ENCODE measurements around the gene TCF25.

Gene TCF25

DNA sequence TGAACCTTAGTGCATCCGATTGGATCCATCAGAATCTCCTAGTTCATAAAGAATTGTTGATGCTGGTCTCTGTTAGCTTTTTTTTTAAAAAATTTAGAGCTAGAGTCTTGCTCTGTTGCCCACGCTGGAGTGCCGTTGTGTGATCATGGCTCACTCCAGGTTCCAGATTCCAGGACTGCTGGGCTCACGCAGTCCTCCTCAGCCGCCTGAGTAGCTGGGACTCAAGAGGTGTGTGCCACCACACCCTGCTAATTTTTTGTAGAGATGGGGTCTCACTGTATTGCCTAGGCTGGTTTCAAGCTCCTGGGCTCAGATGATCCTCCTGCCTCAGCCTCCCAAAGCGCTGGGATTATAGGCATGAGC is 8.0 kb downstream of the TCF25 start:
- no peak for DNase-seq

DNA sequence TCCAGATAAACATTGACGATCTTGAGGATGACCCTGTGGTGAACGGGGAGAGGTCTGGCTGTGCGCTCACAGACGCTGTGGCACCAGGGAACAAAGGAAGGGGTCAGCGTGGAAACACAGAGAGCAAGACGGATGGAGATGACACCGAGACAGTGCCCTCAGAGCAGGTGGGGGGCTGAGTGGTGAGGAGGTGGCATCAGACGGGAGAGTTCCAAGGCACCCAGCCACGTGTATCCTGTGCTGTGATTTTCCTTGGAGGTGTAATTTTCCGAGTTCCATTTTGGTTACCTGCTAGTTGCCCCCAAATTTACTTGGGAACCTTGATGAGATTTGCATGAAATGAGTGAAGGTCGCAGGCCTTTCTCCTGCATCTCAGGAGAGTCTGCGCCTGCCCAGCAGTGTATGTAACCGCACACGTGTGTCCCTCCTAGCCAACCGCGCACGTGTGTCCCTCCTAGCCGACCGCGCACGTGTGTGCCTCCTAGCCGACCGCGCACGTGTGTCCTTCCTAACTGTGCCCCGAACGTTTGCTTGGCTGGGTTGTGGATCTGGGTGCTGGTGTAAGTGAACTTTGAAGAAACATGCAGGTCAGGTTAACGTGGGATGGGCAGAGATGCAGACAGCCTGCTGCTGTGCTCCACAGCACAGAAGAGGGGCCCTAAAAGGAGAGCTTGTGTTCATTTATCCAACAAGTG is 10.1 kb downstream of the TCF25 start:
- no peak for DNase-seq

- DNase-seq = no peak
Observed at GRCh38 chr16:89884041-89884421, 10.6 kb downstream of the TCF25 start.

GRCh38 chr16:89887243-89887642 is 13.9 kb downstream of the TCF25 start:
- DNase-seq = no peak

DNA sequence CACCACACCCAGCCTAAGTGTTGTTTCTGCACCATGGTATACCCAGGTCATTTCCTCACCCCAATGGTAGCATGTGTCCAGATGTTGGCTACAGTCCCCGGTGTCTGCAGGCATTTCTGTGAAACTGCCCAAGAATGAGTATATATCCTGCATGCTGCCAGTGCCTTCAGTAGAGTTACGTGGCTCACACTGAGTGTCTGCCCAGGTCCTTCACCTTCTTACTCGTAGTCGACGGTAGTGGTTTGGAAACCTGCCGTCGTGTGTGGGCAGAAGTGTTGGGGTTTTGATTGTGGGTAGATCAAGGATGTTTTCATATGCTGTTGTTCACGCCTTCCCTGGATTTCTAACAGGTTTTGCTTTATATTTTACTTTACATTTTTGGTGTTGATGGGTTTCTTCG is 16.8 kb downstream of the TCF25 start:
- DNase-seq = no peak

- DNase-seq = no peak
Observed at GRCh38 chr16:89890886-89891657, 17.7 kb downstream of the TCF25 start.

DNA sequence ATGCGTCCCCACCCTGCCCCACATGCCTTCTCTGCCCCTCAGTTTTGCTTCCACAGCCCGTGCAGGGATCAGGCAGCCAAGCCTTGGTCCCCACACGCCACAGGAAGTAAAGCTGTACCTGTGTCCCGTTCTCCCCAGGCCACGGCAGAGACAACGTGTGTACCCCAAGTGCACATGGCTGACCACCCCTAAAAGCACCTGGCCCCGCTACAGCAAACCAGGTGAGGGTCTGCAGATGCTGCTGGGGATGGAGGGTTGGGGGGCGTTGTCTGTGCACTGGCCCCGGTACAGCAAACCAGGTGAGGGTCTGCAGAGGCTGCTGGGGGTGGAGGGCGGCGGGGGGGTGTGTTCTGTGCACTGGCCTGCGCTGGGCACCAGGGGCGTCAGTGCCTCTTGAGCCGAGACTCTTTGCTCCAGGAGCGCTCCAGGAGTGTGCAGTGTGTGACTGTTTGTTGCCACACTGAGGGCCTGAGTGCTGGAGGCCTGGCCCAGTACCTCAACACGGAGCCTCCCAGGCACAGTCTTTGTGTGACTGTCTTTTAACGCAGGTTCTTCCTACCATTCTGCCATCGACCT is 18.8 kb downstream of the TCF25 start:
- no peak for DNase-seq

- no peak for DNase-seq
Observed at GRCh38 chr16:89892635-89893034, 19.2 kb downstream of the TCF25 start.

DNA sequence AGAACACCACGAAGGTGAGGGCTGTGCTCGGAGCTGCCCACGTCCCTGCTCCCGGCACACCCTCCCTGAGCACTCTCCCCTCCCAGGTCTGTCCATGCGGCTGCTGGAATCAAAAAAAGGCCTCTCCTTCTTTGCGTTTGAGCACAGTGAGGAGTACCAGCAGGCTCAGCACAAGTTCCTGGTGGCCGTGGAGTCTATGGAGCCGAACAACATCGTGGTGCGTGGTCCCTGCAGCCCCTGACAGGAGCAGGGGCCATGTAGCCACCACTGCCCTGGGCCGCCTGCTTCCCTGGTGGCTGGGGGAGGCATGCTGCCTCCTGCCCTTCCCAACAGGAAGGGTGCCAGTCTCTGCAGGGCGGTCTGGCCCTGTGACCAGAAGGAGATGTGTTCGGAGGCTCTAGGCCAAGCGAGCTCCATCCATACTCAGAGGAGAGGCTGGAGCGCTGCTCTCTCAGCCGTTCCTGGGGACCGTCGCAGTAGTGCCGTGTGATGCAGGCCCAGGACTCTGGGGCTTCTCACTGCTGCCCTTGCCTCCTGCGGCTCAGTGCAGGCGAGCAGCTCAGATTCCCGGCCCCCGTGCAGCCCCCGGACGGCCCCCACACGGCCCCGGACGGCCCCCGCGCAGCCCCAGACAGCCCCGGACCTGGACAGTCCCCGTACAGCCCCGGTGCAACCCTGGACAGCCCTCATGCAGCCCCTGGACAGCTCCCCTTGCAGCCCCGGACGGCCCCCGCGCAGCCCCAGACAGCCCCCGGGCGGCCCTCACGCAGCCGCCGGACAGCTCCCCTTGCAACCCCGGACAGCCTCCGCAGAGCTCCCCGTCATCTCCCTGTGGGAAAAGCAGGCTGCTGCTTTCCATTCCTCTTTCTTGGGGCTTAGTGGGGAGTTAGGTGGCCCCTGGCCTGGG is 20.5 kb downstream of the TCF25 start:
- DNase-seq = no peak

- DNase-seq = no peak
Observed at GRCh38 chr16:89895482-89896250, 22.3 kb downstream of the TCF25 start.

DNA sequence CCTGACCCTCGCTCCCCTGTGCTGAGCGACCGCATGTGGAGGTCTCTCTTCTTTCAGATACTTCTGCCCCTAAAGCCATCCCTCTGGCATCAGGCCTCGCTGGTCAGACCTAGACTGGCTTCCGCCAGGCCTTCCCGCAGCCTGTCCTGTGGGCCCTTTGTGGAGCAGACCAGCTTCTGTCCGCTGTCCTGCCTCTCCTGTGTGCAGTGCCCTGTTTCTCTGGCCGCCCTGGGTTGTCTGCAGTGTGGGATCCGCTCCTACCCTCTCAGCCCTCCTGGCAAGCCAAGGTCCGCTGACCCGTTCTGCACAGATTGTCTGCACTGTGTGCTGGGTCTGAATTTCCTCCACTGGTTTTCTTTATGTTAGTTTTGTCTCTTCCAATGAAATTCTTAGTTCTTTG is 23.8 kb downstream of the TCF25 start:
- no peak for DNase-seq

- no peak for DNase-seq
Observed at GRCh38 chr16:89898201-89898967, 25.0 kb downstream of the TCF25 start.

DNA sequence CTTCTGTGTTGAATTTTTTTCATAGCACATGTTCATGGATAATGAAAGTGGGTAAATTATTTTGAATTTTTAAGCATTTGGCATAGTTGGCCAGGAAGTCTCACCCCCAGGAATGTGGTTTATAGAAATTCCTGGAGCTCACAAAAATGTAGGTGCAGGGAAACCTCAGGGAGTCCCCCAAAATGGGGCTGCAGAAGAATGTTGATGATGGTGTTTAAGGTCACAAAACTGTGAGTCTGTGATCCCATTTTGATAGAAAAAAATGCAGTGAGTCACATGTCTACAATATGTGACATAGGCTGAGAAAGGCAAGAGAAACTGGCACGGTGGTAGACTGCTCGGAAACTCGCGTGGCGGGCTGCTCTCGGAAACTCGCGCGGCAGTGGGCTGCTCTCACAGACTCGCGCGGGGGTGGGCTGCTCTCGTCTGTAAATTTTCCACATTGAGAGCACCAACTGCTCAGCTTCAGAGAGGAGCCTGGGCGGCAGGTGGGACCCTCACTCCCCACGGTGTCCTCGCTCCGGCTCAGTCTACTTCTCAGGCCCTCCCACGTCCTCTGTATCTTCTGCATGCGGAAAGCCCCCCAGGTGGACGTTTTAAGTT is 26.6 kb downstream of the TCF25 start:
- no peak for DNase-seq

- no peak for DNase-seq
Observed at GRCh38 chr16:89900885-89901284, 27.5 kb downstream of the TCF25 start.

- no peak for DNase-seq
Observed at GRCh38 chr16:89902980-89903379, 29.6 kb downstream of the TCF25 start.

DNA sequence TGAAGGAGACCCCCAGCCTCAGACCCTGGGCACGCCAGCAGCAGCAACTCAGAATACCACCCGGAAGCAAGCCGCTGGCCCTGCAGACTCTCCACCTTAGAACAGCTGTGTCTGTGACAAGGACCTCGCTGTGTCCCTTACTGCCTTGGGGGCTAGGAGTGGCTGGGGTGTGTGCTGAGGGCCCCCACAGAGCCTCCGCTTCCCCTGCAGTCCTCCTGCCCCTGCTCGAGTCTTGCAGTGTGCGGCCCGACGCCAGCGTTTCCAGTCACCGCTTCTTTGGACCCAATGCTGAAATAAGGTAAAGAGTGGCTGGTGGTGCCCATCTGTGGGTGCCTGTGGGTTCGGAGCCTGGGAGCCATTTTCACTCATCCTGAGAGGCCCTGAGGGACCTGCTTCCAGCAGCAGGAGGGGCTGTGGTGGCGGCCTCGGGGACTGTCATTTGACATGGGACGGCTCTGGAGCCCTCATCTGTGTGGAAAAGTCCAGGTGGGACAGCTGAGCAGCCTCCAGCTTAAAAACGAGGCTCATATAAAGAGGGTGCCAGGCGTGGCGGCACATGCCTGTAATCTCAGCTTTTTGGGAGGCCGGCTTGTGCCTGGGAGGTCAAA is 30.6 kb downstream of the TCF25 start:
- DNase-seq = no peak

DNA sequence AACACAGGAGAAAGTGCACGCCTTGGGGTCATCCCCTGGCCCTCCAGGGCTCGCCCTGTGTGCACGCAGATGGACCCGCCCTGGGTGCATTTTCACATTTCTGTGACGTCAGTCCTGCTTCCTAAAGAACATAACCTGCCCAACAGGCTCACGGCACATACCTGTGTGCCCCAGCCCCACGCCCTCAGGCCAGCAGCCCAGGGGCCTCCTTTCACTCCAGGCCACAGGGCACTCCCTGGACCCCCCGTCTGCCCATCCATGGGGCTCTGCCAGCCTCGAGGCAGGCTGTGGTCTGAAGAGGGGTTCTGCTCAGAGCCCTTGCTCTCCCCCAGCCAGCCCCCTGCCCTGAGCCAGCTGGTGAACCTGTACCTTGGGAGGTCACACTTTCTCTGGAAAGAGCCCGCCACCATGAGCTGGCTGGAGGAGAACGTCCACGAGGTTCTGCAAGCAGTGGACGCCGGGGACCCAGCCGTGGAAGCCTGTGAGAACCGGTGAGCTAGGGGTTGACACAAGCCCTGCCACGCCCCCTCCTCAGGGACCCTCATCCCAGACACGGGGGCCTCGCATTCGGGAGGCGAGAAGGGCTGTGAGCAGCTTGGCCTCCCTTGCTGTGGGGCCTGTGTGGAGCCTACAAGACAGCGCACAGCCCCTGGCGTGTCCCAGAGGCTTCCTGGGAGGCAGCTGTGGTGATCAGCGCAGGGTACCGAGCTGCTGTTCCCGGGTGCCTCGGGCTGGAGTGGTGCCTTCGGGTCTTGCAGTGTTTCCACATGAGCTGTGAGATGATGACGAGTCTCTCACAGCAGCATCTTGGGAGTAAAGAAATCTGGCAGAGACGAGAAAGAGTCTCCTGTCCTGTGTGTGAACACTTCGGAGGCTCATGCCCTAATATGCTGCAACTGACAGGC is 31.5 kb downstream of the TCF25 start:
- DNase-seq = no peak

DNA sequence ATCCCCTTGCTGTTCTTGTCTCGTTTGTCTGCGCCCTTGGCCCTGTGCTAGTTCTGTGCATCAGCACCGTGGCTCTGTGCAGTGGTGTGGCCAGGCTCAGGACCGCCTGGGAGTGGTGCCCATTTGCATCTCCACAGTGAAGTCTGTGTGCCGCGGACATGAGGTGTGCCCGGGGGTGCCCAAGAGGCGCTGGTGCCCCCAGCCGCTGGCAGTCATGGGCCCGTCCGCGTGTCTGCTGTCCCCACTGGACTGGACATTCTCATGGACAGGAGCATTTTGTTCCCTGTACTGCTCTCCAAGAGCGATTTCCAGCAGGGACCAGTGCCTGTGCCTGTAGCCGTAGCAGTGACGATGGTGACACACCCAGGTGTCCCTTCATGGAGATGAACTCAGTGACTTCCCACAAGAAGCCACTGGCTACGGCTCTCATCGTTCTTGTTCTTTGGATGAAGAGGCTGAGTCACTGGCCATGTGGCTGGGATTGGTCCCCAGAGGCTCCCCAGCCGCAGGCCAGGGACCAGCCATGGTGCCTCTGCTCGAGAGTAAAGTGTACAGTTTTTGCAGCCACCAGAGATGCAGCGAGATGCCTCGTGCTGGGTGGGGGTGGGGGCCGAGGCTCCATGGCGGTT is 32.2 kb downstream of the TCF25 start:
- DNase-seq = no peak
